Fibroblast of peridontal ligament (primary cell): ENCODE data around the gene TEC.
"Not testable (repeated sequence)": the region's sequence is repeated elsewhere in the genome, so short reads cannot be mapped to it uniquely, and the experiment has no call there.

ENCODE experiments used
- DNase-seq: peaks from one replicate; pipeline ENCODE4 v3.0.0-alpha.2; 2010; ENCODE audit errors: extremely low read depth

TEC gene

DNA sequence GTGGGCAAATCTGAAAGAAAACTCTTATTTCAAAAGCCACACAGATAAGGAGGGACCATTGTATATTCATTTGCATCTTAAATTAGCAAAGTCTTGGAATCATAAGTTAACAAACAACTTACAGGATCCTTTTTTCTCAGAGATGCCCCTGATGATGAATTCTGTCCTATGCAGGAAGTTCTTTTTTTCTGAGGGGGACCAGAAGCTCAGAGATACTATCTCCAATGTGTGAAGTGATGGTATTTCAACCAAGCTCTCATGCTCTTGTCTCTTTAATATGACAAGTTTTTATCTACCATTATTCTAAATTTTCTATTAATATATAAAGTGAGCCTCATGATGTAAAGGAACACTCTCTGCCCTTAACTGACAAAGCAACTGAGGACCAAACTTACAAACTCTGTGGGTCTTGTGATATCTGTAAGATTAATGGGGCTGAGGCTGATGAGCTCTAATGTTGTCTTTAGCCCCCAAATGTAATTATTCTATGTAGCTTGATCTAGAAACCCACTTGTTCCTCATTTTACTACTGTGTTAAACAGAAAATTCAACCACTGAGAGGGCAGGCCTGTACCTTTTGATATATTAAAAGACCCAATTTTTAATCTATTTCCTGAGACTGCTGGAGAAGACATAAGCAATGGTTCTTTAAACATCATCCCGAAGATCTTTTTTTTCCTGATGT is 27.0 kb downstream of the TEC start:
- DNase-seq, result no peak

DNA sequence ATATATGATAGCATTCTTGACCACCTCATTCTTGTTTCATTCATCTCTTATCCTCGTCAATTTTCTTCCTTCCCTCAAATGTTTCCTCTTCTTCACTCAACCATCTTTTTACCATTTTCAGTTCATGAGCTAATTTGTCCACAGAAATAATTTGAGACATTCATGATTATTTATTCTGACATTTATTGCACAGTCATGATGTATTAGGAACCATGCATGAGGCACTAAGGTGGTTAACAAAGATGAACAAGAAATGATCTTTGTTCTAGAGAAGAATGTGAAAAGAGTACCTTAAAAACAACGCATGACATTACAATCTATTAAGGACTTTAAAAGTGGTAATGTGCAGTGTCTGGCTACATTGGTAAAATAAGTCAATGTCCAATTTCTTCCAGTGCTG is 27.9 kb downstream of the TEC start:
- no peak for DNase-seq

GRCh38 chr4:48237996-48238645 is 31.5 kb downstream of the TEC start:
- no peak for DNase-seq

DNA sequence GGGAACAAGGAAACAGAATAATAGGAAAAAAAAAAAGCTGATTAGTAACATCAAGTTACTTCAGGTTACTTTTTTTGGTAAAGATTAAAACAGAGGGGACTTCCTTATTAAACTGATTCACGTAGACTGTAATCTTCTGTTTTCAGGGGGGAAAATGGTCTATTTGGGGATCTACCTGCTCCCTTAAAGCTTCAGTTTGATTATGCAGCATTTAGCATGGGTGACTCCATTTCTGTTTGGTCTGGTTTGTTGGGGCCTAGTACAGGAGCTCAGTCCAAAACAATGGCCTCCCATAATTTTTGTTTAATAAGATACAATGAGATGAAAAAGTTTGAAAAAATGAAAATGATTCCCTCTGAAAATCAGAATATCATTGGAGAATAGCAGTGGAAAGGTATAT is 34.6 kb downstream of the TEC start:
- no peak for DNase-seq

DNA sequence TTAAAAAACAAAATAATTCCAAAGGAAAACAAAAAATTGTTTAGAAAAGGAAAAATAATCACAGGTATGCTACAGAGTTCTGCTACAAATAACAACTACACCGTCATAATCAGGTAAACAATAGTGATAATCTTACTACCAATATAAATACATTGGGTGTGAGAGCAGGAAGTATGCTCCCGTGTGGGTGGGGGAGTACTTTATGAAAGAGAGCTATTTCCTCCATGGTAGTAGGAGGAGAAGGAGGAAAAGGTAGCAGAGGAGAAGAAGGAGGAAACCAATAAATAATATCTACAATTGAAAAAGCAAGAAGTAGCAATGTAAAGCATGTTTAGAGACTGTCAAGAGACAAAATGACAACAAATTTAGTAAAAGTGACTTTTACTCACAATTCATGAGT is 35.1 kb downstream of the TEC start:
- no peak for DNase-seq

DNA sequence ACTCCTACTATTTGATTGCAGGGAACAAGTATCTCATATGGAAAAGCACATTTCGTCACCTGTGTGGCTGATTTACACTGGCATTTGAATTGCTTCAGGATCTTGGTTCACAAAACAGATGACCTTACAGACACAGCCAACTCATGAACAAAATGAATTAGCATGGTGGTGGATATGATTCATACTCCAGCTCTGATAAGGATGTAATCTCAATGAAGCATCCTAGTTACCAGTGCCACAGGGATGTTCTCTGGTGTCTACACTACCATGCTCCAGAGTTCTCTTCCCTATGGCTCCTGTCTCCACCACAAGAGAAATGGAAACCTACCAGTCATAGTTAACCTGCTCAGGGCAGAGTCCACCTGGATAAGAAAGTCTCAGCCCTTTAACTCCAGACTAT is 40.7 kb downstream of the TEC start:
- no peak for DNase-seq

DNA sequence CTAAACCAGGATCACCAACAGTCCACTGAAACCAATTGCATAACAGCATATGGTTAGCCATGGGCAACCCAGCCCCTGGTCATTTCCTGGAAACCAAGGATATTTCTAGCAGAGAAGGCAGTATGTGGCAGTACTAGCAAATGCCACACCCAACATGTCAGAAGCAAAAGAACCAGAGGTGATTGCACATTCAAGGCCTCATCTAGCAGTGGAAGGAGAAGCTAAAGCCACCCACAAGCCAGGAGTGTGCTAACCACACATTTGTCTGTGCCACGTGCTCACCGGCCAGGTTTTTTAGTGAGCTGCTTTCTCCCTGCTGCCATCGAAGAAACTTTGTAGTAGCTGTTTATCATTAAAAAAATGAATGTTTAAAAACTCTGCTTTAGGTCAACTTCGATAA is 42.0 kb downstream of the TEC start:
- no peak for DNase-seq

DNA sequence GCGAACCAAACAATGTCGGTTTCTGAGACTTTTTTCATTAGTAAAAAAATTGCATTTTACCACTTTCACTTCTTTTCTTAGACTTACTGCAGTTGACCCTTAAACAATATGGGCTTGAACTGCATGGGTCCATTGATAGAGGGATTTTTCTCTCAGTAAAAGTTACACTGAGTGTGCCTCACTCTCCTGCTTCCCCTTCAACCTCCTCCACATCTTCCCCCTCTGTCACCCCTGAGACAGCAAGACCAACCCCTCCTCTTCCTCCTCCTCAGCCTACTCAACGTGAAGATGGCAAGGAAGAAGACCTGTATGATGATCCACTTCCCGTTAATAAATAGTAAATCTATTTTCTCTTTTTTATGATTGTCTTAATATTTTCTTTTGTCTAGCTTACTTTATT is 43.4 kb downstream of the TEC start:
- no peak for DNase-seq

DNA sequence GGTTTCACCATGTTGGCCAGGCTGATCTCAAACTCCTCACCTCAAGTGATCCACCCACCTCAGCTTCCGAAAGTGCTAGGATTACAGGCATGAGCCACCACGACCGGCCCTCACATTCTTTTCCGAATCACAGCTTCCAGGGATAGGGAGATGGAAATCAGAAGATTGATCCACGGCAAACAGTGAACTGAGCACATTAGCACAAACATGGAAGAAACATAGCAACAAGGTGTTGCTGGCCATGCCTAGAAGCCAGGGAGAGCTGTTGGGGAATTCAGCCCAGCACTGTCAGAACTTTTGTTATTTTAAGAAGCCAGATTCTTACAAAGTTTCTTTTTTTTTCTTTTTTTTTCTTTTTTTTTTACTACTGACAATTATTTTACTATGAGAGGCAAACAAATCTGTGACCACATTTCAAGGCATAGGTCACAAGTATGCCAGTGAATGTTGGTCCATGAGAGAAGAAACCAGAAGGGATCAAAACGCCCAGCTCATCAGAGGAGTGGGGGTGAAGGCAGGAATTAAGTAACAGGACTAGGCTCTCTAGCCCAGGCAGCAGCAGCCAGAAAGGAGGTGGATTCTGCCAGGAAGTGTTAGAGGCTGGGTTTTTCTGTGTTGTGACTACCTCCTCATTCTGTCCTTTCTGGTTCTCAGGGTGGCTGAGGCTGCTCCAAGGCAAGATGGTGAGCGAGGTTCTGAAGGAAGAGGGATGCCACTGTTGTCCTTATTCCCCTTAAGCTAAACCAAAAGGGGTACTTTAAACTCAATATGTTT is 44.1 kb downstream of the TEC start:
- DNase-seq, result no peak

DNA sequence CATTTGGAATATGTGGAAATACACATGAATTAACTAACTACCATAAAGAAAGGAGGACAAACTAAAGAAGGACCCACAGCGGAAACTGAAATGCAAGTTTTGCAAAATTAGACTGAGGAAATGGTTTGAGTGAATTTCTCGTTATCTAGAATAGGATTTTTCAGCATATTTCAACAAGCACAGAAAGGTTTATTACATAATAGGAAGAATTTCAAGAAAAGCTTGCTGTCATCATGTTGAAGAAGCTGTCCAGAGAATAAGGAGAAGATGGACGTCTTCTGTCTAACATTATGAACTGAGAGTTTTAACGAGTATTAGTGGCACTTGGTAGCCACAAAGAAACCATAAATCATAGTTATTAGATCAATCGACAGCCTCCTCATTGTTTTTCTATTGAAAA is 45.0 kb downstream of the TEC start:
- no peak for DNase-seq

GRCh38 chr4:48223633-48224295 is 45.9 kb downstream of the TEC start:
- no peak for DNase-seq

DNA sequence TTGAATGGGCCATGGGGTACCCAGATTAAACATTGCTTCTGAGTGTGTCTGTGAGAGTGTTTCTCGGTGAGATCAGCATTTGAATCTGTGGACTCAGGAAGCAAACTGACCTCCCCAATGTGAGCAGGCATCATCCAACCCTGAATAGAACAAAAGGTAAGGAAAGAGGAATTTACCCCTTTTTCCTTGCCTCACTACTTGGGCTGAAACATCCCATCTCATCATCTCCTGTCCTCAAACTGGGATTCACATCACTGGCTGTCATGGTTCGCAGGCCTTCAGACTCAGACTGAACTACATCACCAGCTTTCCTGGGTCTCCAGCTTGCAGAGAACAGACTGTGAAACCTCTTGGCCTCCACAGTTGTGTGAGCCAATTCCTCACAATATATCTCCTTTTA is 47.1 kb downstream of the TEC start:
- DNase-seq, result no peak

DNA sequence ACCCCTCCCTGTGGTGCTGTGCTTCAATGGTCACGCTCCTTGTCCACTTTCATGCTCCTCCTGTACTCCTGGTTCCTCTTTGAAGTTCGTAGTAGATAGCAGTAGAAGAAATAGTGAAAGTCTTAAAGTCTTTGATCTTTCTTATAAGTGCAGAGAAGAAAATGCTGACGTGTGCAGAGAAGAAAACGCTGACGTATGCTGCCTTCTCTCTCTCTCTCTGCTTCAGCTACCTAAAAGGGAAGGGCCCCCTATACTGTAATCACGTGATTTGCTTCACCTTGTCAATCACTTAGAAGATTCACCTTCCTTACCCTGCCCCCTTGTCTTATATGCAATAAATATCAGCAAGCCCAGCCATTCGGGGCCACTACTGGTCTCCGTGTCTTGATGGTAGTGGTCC is 50.2 kb downstream of the TEC start:
- DNase-seq, result not testable (repeated sequence)

GRCh38 chr4:48216563-48216962 is 53.1 kb downstream of the TEC start:
- DNase-seq, result no peak

- no peak for DNase-seq
Measured at GRCh38 chr4:48215977-48216376, 53.7 kb downstream of the TEC start.

DNA sequence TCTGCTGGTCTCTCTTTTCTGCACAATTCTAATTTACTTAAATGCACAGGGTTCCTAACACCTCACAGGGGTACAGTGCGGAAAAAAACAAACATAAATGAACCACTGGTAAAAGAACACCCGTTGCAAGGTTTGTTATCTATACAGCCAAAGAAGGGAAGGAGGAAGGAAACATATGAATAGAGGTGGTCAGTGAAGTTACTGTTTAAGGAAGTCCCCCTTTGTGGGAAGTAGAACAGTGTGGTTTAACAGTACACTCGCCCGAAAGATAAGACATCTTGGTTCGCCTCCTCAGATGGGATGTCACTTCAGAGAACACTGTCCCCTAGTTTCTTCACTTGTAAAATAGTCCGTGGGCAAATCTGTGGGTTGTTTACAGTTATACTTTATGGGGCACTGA is 57.5 kb downstream of the TEC start:
- no peak for DNase-seq

GRCh38 chr4:48210966-48211328 is 58.7 kb downstream of the TEC start:
- DNase-seq, result no peak

GRCh38 chr4:48205626-48206025 is 64.0 kb downstream of the TEC start:
- no peak for DNase-seq

DNA sequence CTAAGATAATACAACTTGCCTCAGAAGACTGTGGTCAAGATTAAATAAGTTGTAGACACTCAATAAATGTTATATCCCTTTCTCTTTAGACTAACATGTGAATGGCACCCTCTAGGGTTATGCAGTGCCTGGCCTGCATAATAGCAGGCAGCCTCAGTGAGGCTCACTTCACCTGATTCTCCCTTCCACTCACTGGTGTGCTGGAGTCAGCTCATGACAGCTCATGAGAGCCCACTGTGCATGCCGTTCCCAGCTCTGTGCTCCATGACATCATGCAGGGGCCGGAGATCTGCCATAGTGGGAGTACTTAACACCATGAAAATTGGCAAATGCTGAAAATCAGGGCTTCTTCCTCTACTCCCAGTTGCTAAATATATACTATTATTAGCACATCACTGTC is 64.5 kb downstream of the TEC start:
- no peak for DNase-seq

DNA sequence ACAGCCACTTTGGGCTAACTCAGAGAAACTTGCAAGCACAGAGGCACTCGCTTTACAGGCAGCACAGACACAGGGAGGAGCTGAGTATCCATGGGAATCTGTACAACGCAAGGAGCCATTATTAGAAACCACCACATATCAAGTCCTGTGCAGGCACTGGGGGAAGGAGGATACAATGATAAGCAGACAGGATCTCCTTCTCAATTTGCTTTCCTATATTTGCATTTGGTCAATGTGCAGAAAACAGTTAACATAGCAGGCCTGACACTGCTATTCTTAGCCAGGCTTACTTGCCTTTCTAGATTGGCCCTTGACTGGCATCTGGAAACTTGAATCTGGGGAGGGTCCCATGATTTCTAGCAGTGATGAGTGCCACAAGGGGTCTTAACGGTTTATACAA is 65.8 kb downstream of the TEC start:
- no peak for DNase-seq

DNA sequence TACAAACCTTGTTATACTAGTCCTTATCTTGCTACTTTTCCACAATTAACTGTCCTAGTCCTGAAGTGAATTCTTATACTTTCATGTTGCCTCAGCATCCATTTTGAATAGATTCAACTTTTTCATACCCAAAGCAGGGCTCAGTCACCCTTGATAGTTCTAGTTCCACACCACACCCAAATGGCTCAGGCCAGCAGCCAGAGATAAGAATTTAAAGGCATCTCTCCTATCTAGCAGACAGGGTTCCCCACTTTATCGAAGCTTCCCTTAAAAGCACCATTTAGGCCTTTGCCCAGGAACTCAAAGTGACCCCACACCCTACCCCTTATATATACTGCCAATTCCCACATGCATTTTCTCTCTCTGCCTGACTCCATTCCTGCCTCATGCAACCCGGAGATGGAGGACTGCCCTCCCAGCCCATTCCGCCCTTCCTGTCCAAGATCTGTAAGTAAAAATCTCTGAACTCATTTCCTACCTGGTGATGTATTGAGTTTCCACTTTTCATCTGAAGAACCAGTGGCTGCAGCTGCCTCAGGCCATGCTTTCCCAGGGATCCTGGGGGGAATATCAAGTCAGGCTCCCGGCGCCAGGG is 71.9 kb downstream of the TEC start:
- no peak for DNase-seq

- no peak for DNase-seq
Measured at GRCh38 chr4:48196758-48197504, 72.7 kb downstream of the TEC start.
